GM19324 (cell line): Measurements from ENCODE around the gene NUP160.
"Not testable (repeated sequence)": the region's sequence is repeated elsewhere in the genome, so short reads cannot be mapped to it uniquely, and the experiment has no call there.

Experiments
- ATAC-seq: cut with Tn5 transposase; IDR thresholded peaks from one replicate; pipeline ENCODE4 v1.9.1; 2021; ENCODE audit warnings: mild to moderate bottlenecking, moderate library complexity; ENCODE audit not compliant: unreplicated experiment, low FRiP score

The NUP160 gene

GRCh38 chr11:47737817-47738216, 110.3 kb downstream of the NUP160 start:
- ATAC-seq: not testable (repeated sequence)

GRCh38 chr11:47732271-47732670, 115.9 kb downstream of the NUP160 start:
- ATAC-seq: no peak

GRCh38 chr11:47731475-47731874, 116.7 kb downstream of the NUP160 start:
- ATAC-seq: no peak
